Posterior vena cava (tissue), 2 donors: ENCODE results near the gene C5. TPM values are rescaled to one million over a fixed set of nuclear protein-coding genes. Genes with fewer than 3 reads are reported as not detected.
"Not testable (repeated sequence)": the region's sequence is repeated elsewhere in the genome, so short reads cannot be mapped to it uniquely, and the experiment has no call there.

Experiments
- DNase-seq: peaks from one replicate; pipeline ENCODE4 v3.0.0-alpha.2; 2020; ENCODE audit warnings: low spot score
- intact Hi-C, 2 donors: fragments of 100-400 bp; cut with DNase I; formaldehyde crosslinking; loops; one replicate each; pipeline versions ENCODE4 v1.14.1 to v1.14.2; 2022 to 2023
- total RNA-seq, 2 donors: library from RNA; stranded (reverse); fragmentation: NEBNext Ultra II Directional; extraction: Animal tissue kit (Norgen Biotek cat#: 25700); gene quantifications; one replicate each; pipeline ENCODE4 v1.2.1, GENCODE V29; 2021
- donor health status: DM: yes; HTN: yes; CAD: no.
- donor health status: DM: yes; HTN: yes; CAD: no.

Gene C5
- total RNA-seq, 2 donors from 2014 or later, result 3.7 to 5.9 TPM

DNA sequence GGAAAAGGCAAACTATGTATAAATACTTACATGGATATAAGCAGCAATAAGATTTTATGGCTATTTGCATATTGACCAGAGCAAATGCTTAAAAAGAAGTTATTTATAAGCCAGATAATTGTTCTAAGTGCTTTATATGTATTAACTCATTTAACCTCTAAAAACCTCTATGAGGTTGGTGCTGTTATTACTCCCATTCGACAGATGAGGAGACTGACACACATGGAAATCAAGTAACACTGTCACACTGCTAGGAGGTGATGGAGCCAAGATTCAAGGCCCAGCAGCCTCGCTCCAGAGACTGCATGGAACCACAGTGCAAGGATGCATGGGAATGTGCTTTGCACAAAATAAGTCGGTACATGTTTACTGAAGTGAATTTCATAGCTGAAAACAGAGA, 53.7 kb downstream of the C5 start:
- DNase-seq, result no peak
- intact Hi-C loops, result no loop called here

DNA sequence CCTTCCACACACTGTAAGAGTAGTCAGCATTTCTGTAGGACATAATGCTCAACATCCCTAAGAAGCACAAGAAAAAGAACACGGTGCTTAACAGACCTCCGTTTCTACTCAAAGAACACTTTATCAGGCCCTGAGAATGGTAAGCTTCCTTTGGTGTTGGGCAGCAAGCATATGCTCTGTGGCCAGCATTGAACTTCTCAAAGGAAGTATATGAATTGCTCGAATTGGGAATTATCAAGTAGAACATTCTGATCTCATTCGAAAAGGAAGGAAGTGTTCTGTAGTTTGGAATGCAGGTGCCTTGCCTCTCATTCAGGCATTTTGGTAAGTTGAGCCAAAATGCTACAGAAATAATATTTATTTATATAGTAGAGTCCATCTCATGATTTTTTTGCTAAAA, 61.0 kb downstream of the C5 start:
- intact Hi-C loops, result no loop called here
- DNase-seq, result no peak

DNA sequence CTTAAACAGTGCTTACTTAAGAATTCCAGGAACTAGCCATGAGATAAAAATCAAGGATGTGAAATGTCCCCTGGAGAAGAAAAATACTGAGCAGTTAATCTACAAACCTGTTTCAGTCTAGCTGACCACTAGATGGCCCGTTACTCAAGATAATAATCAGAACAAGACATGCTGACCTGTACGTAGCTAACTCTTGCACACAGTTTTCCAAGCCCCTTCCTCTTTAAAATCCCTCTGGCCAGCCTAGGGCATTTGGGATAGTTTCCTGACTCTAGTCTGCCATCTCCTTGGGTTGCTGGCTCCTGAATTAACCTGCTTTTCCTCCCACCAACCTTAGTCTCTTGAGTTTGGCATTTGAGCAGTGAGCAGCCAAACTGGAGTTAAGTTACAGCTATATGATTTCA, 64.3 kb downstream of the C5 start:
- no peak for DNase-seq
- intact Hi-C loops, result no loop called here

DNA sequence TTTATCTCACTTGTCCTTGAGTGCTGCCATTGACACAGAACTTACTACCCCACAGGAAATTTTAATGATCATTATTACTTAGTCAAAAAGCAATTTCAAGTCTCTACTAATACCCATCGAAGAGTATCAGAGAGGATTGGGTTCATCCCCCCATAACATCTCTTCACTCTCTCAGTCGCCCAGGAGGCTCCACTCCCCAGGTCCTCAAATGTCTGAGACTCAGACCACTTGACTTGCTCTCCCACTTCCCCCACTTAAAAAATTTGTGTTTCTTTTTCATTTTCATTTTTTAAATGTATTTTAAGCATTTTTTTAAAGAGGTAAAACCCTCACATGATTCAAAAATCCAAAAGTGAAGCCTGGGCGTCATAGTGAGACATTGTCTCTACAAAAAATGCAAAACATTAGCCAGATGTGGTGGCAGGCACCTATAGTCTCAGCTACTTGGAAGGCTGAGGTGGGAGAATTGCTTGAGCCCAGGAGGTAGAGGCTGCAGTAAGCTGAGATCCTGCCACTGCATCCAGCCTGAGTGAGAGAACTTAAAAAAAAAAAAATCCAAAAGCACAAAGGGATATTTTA, 66.7 kb downstream of the C5 start:
- intact Hi-C loops, result no loop called here
- no peak for DNase-seq

DNA sequence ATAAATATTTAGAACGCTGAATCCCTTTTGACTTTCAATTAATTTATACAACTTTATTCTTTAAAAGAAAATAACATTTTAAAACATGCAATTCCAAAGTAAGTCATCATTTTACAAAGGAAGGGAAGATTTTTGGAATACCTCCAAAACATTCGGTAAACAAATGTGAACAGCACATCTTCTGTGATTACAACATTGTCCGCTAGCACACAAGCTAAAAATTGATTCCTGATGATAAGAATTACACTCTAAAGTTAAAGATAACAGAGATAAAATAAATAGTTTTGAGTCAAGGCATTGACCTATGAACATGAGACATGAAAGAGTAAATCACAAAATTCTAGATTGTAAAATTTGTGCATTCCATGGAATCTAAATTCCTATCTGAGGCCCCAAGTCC, 67.2 kb downstream of the C5 start:
- intact Hi-C loops, result no loop called here

DNA sequence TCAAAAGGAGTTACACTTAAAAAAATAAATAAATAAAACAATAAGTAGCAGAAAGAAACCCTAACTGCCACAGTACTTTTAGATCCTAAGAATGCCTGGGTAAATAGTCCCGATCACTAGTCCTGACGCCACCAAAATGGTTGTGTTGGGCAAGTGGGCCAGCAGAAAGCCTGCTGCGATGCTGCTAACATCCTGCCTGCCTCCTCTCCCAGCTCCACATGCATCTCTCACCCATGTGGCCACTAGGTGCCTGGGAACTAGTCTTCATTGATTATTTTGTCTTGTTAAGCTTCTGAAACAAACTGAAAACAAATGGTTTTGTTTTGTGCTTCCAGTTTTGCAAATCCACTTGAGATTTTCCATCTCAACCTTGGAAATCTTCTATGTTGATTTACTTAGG, 69.1 kb downstream of the C5 start:
- intact Hi-C loops, result no loop called here
- no peak for DNase-seq

More for the DNA sequence above, 67.2 kb downstream of the C5 start:
- DNase-seq, result no peak

DNA sequence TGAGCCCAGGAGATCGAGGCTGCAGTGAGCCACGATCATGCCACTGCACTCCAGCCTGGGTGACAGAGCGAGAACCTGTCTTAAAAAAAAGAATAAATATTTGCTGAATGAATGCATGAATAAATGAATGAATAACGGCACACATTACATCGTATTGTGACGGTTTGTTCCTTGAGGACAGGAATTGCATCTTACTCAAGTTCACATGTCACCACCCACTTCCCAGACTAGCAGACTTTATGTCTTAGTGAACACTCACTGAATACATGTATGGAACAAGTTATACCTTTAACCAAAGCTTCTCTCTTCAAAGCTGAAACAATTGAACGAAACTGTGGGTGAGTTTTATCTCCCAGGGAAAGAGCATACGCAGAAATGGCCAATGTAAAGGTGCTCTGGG, 70.3 kb downstream of the C5 start:
- intact Hi-C loops, result no loop called here
- no peak for DNase-seq

DNA sequence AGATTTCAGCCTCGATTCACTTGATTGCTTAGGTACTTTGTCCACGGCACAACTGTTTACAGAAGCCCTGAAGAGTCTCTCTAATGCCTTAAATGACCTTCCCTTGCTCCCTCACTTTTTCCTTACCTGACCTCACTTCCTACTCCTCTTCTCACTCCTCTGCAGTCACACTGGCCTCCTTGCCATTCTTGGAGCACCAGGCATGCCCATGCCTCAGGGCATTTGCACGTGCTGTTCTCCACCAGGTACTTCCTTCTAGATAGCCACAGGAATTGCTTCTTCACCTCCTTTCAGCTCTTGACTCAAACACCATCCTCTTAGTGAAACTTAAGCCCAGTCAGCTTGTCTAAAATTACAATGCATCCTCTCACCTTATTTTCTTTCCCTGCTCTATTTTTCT, 71.1 kb downstream of the C5 start:
- DNase-seq, result no peak
- intact Hi-C loops, result no loop called here

DNA sequence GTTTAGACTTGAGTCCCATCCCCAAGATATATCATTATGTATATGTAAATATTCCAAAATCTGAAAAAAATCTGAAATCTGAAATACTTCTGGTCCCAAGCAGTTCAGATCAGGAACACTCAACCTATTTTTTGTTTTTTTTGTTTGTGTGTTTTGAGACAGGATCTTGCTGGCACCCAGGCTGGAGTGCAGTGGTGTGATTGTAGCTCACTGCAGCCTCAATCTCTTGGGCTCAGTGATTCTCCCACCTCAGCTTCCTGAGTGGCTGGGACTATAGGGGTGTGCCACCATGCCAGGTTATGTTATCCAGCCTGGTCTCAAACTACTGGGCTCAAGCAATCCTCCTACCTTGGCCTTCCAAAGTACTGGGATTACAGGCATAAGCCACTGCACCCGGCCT, 72.8 kb downstream of the C5 start:
- intact Hi-C loops, result no loop called here
- DNase-seq, result no peak

DNA sequence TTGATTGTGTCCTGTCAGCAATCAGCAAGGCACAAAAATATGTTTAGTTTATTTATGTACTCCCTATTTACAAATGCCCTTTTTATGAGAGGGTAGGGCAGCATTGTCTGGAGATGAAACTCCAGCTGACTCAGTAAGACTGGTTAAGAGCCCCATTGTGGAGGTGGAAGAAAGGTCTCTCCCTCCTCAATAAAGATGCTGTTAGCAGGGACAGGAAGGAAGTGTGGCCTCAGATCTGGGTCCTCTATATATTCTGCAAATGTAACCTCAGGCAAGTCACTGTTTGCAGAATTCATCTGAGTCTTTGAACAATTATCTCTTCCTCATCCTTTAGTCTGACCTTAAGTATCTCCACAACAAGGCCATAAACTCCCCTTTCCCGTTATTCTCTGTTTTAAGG, 75.2 kb downstream of the C5 start:
- intact Hi-C loops, result no loop called here
- DNase-seq, result no peak

DNA sequence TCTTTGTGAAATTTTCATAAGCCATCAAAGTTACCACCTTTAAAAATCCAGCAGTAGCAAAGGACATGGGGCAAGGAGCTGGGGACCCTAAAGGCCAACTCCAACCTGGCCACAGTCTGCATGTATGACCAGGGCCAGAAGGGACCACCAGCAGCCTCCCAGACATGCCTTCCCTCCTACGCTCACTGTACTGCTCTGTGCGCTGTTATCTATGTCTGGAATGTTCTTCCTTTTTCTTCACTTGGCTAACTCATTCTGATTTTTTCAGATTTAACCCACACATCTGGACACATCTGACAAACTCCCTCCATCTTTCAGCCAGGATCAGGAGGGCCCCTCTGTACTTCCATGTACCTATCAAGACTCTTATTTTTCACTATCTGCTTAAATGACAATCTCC, 75.9 kb downstream of the C5 start:
- intact Hi-C loops, result no loop called here
- no peak for DNase-seq

DNA sequence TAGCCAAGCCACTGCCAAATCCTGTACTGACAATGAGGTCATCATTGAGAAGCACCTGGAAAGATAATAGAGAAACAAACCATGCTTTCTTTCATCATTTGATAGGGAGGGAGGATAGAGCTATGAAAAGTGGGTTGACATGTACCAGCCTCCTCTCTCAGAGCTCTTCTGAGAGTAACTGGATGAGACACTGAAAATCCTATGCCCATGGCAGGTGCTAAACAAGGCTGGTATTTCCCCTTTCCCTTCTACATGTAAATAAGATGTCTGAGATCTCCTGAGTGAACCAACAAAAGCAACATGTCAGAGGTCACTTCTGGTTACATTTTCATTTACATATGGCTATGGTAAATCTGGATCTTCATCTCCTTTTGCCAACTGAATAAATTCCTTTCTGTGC, 78.1 kb downstream of the C5 start:
- intact Hi-C loops, result no loop called here
- no peak for DNase-seq

DNA sequence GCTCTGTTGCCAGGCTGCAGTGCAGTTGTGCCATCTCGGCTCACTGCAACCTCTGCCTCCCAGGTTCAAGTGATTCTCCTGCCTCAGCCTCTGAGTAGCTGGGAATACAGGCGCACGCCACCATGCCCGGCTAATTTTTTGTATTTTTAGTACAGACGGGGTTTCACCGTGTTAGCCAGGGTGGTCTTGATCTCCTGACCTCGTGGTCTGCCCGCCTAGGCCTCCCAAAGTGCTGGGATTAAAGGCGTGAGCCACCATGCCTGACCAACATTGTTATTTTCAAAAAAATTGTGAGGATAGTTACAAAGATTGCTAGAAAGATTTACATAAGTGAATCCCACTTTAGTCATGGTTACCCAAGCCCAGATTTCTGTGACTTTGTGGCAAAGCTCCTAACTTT, 78.6 kb downstream of the C5 start:
- intact Hi-C loops, DNase-seq: not testable (repeated sequence)

DNA sequence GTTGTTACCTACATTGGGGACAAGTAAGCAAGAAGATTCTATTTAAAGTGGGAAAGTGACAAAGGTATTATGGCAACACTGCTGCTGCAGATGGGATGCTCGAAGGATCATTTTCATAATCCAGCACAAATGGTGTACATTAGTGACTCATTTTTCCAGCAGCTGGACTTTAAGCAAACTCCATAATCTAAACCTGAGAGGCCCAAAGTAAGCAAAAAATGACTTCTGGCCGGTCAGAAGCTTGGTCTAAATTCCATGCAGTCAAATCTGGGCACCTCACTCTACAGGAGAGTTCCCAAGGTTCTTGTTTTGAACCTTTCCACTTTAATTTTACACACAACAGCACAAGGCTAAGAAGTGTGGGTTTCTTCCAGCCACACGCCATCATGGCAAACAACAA, 79.8 kb downstream of the C5 start:
- intact Hi-C loops, result no loop called here
- no peak for DNase-seq

DNA sequence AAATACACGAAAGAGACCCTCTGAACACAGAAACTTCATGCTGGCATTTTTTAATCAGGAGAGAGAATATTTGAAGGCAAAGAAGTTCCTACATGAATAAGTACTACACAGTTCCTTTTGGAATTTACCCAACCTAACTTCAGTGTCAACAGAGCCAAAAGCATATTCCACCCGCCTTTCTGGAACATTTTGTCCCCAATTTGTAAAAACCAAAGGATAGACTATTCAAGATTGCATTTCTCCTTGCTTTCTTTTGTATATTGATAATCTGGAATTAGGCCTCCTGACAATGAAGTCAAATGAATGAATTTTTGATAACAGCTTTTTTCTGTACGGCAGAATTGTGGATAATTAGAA, 84.1 kb downstream of the C5 start:
- DNase-seq, result no peak
- intact Hi-C loops, result no loop called here

DNA sequence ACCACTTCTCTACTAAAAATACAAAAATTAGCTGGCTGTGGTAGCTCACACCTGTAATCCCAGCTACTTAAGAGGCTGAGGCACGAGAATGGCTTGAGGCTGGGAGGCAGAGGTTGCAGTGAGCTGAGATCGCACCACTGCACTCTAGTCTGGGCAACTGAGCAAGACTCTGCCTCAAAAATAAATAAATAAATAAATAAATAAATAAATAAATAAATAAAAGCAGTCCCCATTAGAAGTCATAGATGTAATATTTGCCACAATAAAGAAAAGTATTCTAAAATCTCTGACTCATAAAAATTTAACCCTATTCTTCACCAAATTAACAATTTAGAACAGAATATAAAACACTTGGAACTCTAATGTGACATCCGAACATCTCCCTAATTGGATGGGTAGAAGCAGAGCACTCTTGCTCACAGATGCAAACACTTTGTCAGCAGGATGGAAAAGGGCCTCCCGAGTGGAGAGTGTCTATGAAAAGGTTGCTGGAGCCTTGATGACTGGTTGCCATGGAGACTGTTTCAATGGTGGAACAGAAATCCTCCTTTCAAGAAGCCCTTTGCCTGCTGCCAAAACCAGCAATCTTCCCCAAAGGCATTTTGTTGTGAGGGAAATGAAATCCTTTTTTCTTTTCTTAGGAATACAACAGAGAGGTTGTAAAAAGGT, 84.6 kb downstream of the C5 start:
- intact Hi-C loops, result no loop called here
- no peak for DNase-seq

DNA sequence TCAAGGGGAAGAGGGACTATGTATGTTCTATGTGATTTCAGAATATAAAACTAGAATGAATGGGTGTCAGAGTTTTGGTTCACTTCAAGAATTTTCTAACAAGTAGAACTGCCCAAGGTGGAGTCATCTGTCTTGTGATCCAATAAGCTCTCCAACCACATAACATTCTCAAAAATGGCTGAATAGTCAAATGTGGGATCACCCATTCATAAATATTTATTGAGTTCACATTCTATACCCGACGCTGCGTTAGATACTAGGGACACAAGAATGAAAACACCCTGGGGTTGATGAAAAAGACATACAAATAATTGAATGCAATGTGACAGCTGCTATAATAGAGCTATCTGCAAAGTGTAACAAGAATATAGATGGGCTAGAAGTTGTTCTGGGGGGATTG, 88.1 kb downstream of the C5 start:
- no peak for DNase-seq
- intact Hi-C loops, result no loop called here

DNA sequence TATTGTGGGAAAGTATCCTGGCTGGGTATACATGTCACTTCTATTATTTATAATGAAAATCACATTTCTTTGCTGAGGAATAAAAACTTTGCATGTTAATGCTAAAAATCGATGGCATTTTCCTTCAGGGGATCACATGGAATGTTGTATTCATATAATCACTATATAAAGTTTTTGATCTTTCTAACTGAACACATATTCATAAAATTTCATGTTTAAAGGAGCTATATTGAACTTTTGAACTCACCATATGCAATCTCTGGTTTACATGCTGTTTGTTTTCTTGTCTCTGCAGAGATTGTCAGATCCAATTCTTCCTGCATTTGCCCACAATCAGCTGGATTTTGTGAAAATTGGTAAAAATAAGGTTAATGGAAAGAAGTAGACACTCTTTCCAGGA, 90.1 kb downstream of the C5 start:
- no peak for DNase-seq

DNA sequence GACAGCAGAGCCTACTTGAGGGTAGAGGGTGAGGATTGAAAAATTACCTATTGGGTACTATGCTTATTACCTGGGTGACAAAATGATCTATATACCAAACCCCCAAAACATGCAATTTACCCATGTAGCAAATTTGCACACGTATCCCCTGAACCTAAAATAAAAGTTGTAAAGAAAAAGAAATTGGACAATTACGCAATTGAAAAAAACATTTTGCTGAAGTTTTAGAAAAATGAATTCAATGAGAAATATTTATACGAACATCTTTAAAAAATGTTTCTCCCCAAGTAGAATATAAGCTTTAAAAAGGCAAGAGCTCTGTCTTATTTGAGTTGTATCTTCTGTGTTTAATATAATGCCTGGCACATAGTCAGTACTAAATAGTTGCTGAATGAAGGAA, 93.2 kb downstream of the C5 start:
- intact Hi-C loops, result no loop called here
- no peak for DNase-seq

More for the DNA sequence above, 90.1 kb downstream of the C5 start:
- intact Hi-C loops, result no loop called here

DNA sequence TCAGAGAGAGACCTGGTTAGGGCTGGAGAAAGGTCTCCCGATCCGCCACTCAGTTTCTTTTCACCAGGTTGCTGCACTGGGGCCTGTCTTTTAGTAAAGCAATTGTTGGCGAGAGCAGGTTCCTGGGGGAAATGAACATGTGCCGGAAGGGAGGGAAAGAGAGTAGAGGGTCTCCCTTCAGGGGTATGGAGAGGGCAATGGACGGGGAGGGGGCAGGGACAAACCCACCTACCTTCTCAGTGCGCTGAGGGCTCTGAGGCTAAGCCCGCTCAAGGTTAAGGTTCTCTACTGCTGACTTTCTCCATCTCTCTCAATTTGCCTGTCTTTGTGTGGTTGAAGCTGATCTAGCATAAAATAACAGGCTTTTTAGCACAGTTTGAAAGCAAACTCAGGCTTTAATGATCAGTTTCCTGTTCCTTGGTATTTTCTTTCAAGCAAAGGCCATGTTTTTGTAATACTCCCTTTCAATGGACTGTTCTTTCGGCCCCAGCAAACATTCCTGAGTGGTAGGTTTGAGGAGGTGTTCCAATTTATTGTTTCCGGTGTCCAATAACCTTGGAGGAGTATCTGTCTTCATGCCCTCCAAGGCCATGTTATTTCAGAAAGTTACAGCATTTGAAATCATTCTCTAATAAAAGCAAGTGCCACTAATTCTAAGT, 98.0 kb downstream of the C5 start:
- intact Hi-C loops, result no loop called here
- no peak for DNase-seq
